Endothelial cell of umbilical vein (primary cell): ENCODE data around the gene SAMD4A. TPM values are rescaled to one million over a fixed set of nuclear protein-coding genes. Genes with fewer than 3 reads are reported as not detected.

ENCODE experiments used
- BruUV-seq: library from RNA; stranded (reverse); fragments of 400-500 nt; replicated peaks from 2 replicates; lab custom pipeline; 2021; lab: Mats Ljungman, UMichigan
- CTCF ChIA-PET: fragments of 300-600, 350-600 bp; sonication (Branson Sonifier 250); formaldehyde crosslinking; loops from one replicate; lab custom pipeline; 2021; ENCODE audit warnings: antibody characterized with exemption, inconsistent platforms; lab: Charles Lee
- POLR2A ChIA-PET: fragments of 300-600, 350-600 bp; sonication (Branson Sonifier 250); formaldehyde crosslinking; loops from one replicate; lab custom pipeline; 2021; ENCODE audit warnings: antibody characterized with exemption, inconsistent platforms; lab: Charles Lee
- DNase-seq: peaks from one replicate; pipeline ENCODE4 v3.0.0-alpha.2; 2011; ENCODE audit warnings: low read depth, low spot score
- FAIRE-seq: peaks from 2 replicates; lab custom pipeline; 2011; peaks lifted over from hg19 to GRCh38; lab: Jason Lieb, UNC
- H2AFZ ChIP-seq: 2 replicates; pipeline ENCODE4 v1.6.0; 2012; ENCODE audit warnings: low read depth, low read length, control low read depth, inconsistent platforms
- H3K27ac ChIP-seq: 2 replicates; pipeline ENCODE4 v1.5.1; 2011; ENCODE audit warnings: low read depth, mild to moderate bottlenecking, control low read depth, low read length, moderate library complexity; ENCODE audit not compliant: insufficient read depth
- H3K27me3 ChIP-seq, 2 experiments: 2 replicates each; pipeline versions ENCODE4 v1.6.0 to v1.6.1; 2011; ENCODE audit warnings: low read length in 2 of 2, mixed read lengths in 1 of 2; ENCODE audit not compliant: control insufficient read depth in 2 of 2, insufficient read depth in 2 of 2
- H3K36me3 ChIP-seq, 2 experiments: 2 replicates in 1 of 2; 3 replicates in 1 of 2; pipeline ENCODE4 v1.5.1; 2011; ENCODE audit warnings: low read length in 2 of 2, mild to moderate bottlenecking in 1 of 2, moderate library complexity in 1 of 2; ENCODE audit not compliant: control insufficient read depth in 2 of 2, insufficient read depth in 2 of 2; ENCODE audit errors: extremely low read depth in 1 of 2
- H3K4me1 ChIP-seq: 3 replicates; pipeline ENCODE4 v1.5.1; 2011; ENCODE audit warnings: mild to moderate bottlenecking, low read length; ENCODE audit not compliant: control insufficient read depth, insufficient read depth; ENCODE audit errors: extremely low read depth
- H3K4me2 ChIP-seq: 2 replicates; pipeline ENCODE4 v1.6.1; 2011; ENCODE audit warnings: low read length, control low read depth, mixed read lengths; ENCODE audit not compliant: insufficient read depth
- H3K4me3 ChIP-seq, 3 experiments: fragments of 200-600 bp in 1 of 3; sonication (generic), shearing (Covaris generic) in 1 of 3; replicated peaks in 1 of 3; 2 replicates each; pipeline ENCODE4 v1.5.1; 2011 to 2016; ENCODE audit warnings: control low read depth in 3 of 3, low read length in 3 of 3, mild to moderate bottlenecking in 2 of 3, inconsistent platforms in 1 of 3, low read depth in 1 of 3, moderate library complexity in 1 of 3; ENCODE audit not compliant: insufficient read depth in 1 of 3
- H3K79me2 ChIP-seq: 2 replicates; pipeline ENCODE4 v1.6.0; 2012; ENCODE audit warnings: low read length, inconsistent platforms; ENCODE audit not compliant: control insufficient read depth, insufficient read depth
- H3K9ac ChIP-seq: replicated peaks from 2 replicates; pipeline ENCODE3; 2011; ENCODE audit warnings: low read length, control low read depth; ENCODE audit not compliant: insufficient read depth; ENCODE audit errors: extremely low read depth
- H3K9me1 ChIP-seq: replicated peaks from 3 replicates; pipeline ENCODE4 v1.6.0; 2011; ENCODE audit warnings: mild to moderate bottlenecking, low read length; ENCODE audit not compliant: control insufficient read depth, insufficient read depth; ENCODE audit errors: extremely low read depth
- H3K9me3 ChIP-seq: replicated peaks from 2 replicates; pipeline ENCODE4 v1.5.1; 2012; ENCODE audit warnings: low read length, inconsistent platforms; ENCODE audit not compliant: control insufficient read depth, insufficient read depth
- H4K20me1 ChIP-seq: replicated peaks from 2 replicates; pipeline ENCODE3; 2011; ENCODE audit warnings: mild to moderate bottlenecking, low read length; ENCODE audit not compliant: control insufficient read depth, insufficient read depth; ENCODE audit errors: extremely low read depth
- EZH2 ChIP-seq: IDR thresholded peaks from 2 replicates; pipeline ENCODE4 v1.6.1; 2012; ENCODE audit warnings: borderline replicate concordance, low read depth, mild to moderate bottlenecking, moderate library complexity, low read length, inconsistent platforms; ENCODE audit not compliant: severe bottlenecking
- FOS ChIP-seq: IDR thresholded peaks from 2 replicates; pipeline ENCODE4 v1.6.1; 2011; ENCODE audit warnings: mild to moderate bottlenecking, low read length, moderate library complexity, borderline replicate concordance; ENCODE audit not compliant: insufficient read depth
- GATA2 ChIP-seq: IDR thresholded peaks from 2 replicates; pipeline ENCODE4 v1.7.0; 2011; ENCODE audit warnings: low read depth, mild to moderate bottlenecking, moderate library complexity, mixed read lengths, low read length; ENCODE audit not compliant: insufficient read length, insufficient read depth
- POLR2A ChIP-seq: IDR thresholded peaks from 2 replicates; pipeline ENCODE4 v1.6.1; 2012; ENCODE audit warnings: low read depth, mild to moderate bottlenecking, control low read depth, low read length
- dilution Hi-C: fragments of 300-500 bp; cut with MboI; formaldehyde crosslinking; loops from one replicate; pipeline ENCODE4 v1.15.0; 2019; ENCODE audit warnings: low sequenced_read_pairs; ENCODE audit not compliant: extremely low pct_ligation_motif_present
- intact Hi-C: fragments of 100-400 bp; cut with micrococcal nuclease; formaldehyde crosslinking; loops from one replicate; pipeline ENCODE4 v1.10.0; 2022
- polyA plus RNA-seq, 4 experiments: library from polyadenylated mRNA; depleted of rRNA in 3 of 4; stranded (reverse) in 3 of 4; unstranded in 1 of 4; fragments of >200 nt; gene quantifications; 2 replicates each; pipeline versions ENCODE4 v1.2.1 to v1.2.3, GENCODE V29; 2011 to 2012; ENCODE audit warnings: missing spikeins in 1 of 4
- total RNA-seq: library from RNA; stranded (reverse); gene quantifications from 2 replicates; pipeline ENCODE4 v1.2.3, GENCODE V29; 2021
- TF ChIP-seq, protein P1 (sequence below): IDR thresholded peaks from 2 replicates; pipeline ENCODE4 v1.6.1; 2011; ENCODE audit not compliant: insufficient read depth, insufficient read length

SAMD4A gene
- total and polyA plus RNA-seq, 2 donors (not counting 3 experiments of a cell fraction or from before 2014, with no cell fraction given) = 37.7 to 95.3 TPM

DNA sequence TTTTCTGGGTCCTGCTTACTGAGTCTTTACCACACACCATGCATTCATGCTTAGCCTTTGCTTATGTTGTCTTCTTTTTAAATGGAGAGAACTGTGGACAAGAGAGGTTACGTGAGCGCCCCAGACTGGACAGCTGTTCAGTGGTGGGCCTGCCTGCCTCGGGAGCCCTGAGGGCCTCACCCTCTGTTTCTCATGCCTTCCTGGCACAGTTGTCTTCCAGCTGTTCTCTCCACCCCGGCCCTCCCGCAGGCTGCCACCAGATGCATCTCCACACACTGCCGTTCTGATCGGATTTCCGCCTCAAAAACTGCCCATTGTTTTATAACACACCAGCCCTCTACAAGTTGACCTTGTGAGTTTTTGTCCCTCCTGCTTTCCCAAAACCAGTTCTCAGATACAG is 100.8 kb downstream of the SAMD4A start:
- Histone ChIP-seq H3K9me1 (no peaks in the 10 kb centered on the region), H3K27me3 (no peaks in the 10 kb centered on the region), H3K9me3 (no peaks in the 10 kb centered on the region), H3K79me2 (peaks cover 40% of the 10 kb centered on the region), H4K20me1 (no peaks in the 10 kb centered on the region), H3K4me1 (peaks cover 27% of the 10 kb centered on the region), H3K4me3 (no peak overlapping the region), H3K27ac (no peak overlapping the region), H2AFZ (no peak overlapping the region), H3K4me2 (no peak overlapping the region), H3K9ac (no peak overlapping the region), H3K36me3 (peaks cover 2 to 5% of the 10 kb centered on the region in 2 experiments)
- BruUV-seq = no TSS peak
- ChIA-PET POLR2A (no interaction called here), CTCF (no interaction called here)
- intact Hi-C loops = no loop called here
- dilution Hi-C loops = no loop called here
- DNase-seq (no peak), FAIRE-seq (no peak)
- TF ChIP-seq, protein P1, sequence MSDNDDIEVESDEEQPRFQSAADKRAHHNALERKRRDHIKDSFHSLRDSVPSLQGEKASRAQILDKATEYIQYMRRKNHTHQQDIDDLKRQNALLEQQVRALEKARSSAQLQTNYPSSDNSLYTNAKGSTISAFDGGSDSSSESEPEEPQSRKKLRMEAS = no peak
- TF ChIP-seq POLR2A (no peak), GATA2 (no peak)

DNA sequence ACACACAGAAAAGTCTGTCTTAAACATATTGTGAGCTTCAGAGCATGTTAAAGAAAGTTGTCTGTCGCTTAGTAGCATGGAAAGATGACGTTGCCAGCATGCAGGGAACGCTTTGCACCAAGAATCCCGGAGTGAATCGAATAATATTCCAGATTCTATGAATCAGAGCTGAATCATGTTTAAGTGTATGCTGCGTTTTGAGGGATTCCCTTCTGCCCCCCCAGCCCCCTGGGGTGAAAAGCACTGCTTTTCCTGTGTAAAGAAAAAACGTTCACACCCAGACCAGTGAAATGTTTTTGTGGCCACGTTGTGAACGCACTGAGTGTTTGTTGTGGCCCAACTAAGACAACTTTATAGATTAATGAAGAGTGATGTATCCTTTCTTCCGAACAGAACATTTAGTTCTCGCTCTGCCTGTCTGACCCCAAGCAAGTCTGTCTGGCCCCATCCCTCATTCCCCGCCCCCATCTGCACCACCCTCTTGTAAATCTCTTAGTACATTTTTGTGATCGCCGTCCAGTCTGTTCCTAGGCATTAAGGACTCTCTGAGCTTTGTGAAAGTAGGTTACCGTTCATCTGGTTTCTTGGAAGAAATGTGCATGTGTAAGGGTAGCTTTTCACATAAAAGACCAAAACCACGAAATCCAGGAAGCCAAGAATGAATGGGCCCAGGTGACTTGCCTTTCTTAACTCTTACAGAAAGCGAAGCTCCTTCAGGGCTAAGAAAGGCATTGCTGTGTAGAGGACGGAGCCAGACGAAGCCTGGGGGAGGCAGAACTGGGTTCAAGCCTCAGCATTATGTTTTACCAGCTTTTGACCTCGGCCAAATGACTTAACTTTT is 103.0 kb downstream of the SAMD4A start:
- H3K9me3 ChIP-seq = no peaks in the 10 kb centered on the region
- H3K9me1 ChIP-seq = no peaks in the 10 kb centered on the region
- H3K79me2 ChIP-seq = peaks cover 49% of the 10 kb centered on the region
- no peak overlapping the region for H3K4me2 ChIP-seq
- ChIA-PET POLR2A (interaction anchor here (1.4 to 1.7 kb wide), 2 partner anchors 12 to 16 kb away, joined by 3 to 5 read pairs; no protein-coding TSS in a partner anchor), CTCF (interaction anchor here (1.0 to 2.0 kb wide), 7 partner anchors 7 to 104 kb away, joined by 3 to 8 read pairs (median 4); partner anchors contain the start of gene SAMD4A)
- no peaks in the 10 kb centered on the region for H3K27me3 ChIP-seq
- FAIRE-seq (no peak), DNase-seq (no peak)
- dilution Hi-C loops = no loop called here
- no TSS peak for BruUV-seq
- no peak overlapping the region for H2AFZ ChIP-seq
- H3K4me1 ChIP-seq = peaks cover 6% of the 10 kb centered on the region
- TF ChIP-seq FOS (no peak), EZH2 (no peak)
- H3K4me3 ChIP-seq = no peak overlapping the region
- no peaks in the 10 kb centered on the region for H4K20me1 ChIP-seq
- no peak overlapping the region for H3K9ac ChIP-seq
- intact Hi-C loops = no loop called here
- peaks cover 2 to 5% of the 10 kb centered on the region in 2 experiments for H3K36me3 ChIP-seq
- H3K27ac ChIP-seq = no peak overlapping the region
